BLaER1 treated with 17β-estradiol and CSF1 and Interleukin-3, amounts not matched to agents 10 nM and 100 nM (cell line): ENCODE measurements around the gene ZNF747.

Source experiments
- H3K27ac ChIP-seq, 11 experiments: shearing (Covaris generic); formaldehyde crosslinking; 2 replicates each; pipeline ENCODE4 v1.8.1; 2022
- H3K27me3 ChIP-seq, 11 experiments: shearing (Covaris generic); formaldehyde crosslinking; 2 replicates each; pipeline ENCODE4 v1.8.1; 2022
- H3K36me3 ChIP-seq, 11 experiments: shearing (Covaris generic); formaldehyde crosslinking; 2 replicates each; pipeline ENCODE4 v1.8.1; 2022
- H3K4me1 ChIP-seq, 10 experiments: shearing (Covaris generic); formaldehyde crosslinking; 2 replicates each; pipeline ENCODE4 v1.8.1; 2022
- H3K4me2 ChIP-seq, 11 experiments: shearing (Covaris generic); formaldehyde crosslinking; 2 replicates each; pipeline ENCODE4 v1.8.1; 2022
- H3K4me3 ChIP-seq, 10 experiments: shearing (Covaris generic); formaldehyde crosslinking; 2 replicates each; pipeline ENCODE4 v1.8.1; 2022
- H3K9ac ChIP-seq, 11 experiments: shearing (Covaris generic); formaldehyde crosslinking; 2 replicates each; pipeline ENCODE4 v1.8.1; 2022
- H3K9me3 ChIP-seq, 11 experiments: shearing (Covaris generic); formaldehyde crosslinking; replicated peaks in 1 of 11; 2 replicates each; pipeline ENCODE4 v1.8.1; 2022
- H4K20me1 ChIP-seq, 11 experiments: shearing (Covaris generic); formaldehyde crosslinking; 2 replicates each; pipeline ENCODE4 v1.8.1; 2022
- Cebpa-rat ChIP-seq, 11 experiments: shearing (Covaris generic); IDR thresholded peaks; 2 replicates each; pipeline ENCODE4 v1.8.1; 2022

ZNF747 gene

DNA sequence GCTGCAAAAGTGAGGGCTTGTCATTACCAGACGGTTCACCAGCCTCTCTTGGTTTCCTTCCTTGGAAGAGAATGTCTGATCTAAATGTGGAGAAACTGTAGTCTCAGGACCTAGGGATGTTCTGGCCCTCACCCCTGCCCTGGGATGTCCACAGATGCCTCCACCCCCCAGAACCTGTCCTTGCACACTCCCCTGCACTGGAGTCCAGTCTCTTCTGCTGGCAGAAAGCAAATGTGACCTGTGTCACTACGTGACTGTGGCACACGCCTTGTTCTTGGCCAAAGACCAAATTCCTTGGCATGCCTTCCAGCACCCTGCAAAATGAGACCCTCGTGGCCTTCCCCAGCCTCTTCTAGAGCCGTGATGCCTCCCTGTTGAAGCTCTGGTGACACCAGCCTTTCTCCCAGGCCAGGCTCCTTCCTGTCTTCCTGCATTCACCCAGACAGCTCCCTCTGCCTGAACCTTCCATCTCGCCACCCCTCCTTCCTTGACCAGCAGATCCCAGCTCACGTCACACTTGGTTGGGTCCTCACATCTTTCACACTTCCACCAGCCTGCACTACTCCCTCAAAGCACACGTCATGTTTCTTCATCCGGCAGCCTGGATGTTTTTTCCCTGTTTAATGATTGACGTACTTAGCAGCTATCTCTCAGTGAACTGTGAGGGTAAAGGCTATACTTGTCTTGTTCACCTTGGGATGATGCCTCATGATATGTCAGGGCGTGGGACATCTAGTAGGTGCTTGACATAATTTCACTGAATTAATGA is 12.6 kb downstream of the ZNF747 start:
- no peak overlapping the region for H3K9ac ChIP-seq
- TF ChIP-seq Cebpa-rat (IDR thresholded peaks at IDR 0.05): no peak
- peak overlapping the region in 5 of 11 experiments; percentile 3 to 46 (median 15); a peak in 6 of 22 replicates for H3K4me2 ChIP-seq
- no peak overlapping the region for H3K27ac ChIP-seq
- H3K9me3 ChIP-seq: no peaks in the 10 kb centered on the region
- H3K36me3 ChIP-seq: peaks cover 10 to 62% (median 14%) of the 10 kb centered on the region in 11 experiments
- no peak overlapping the region for H3K4me3 ChIP-seq
- peaks cover 18 to 41% (median 34%) of the 10 kb centered on the region in 10 experiments for H3K4me1 ChIP-seq
- peaks cover 0 to 49% (median 8%) of the 10 kb centered on the region in 11 experiments; a peak in 10 of 22 replicates for H4K20me1 ChIP-seq
- no peaks in the 10 kb centered on the region for H3K27me3 ChIP-seq

DNA sequence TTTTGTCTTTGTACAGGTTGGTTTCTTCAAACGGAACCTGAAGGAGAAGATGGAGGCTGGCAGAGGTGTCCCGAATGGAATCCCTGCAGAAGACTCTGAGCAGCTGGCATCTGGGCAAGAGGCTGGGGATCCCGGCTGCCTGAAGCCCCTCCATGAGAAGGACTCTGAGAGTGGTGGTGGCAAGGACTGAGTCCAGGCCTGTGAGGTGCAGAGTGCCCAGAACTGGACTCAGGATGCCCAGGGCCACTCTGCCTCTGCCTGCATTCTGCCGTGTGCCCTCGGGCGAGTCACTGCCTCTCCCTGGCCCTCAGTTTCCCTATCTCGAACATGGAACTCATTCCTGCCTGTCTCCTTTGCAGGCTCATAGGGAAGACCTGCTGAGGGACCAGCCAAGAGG is 13.2 kb downstream of the ZNF747 start:
- peaks cover 10 to 68% (median 14%) of the 10 kb centered on the region in 11 experiments for H3K36me3 ChIP-seq
- peaks cover 18 to 42% (median 40%) of the 10 kb centered on the region in 10 experiments for H3K4me1 ChIP-seq
- no peak overlapping the region for H3K9ac ChIP-seq
- H3K4me2 ChIP-seq: peak overlapping the region in 2 of 11 experiments; percentile 15 to 46; a peak in 1 of 22 replicates
- no peak overlapping the region for H3K4me3 ChIP-seq
- no peaks in the 10 kb centered on the region for H3K9me3 ChIP-seq
- no peaks in the 10 kb centered on the region for H3K27me3 ChIP-seq
- H3K27ac ChIP-seq: no peak overlapping the region
- no peak for TF ChIP-seq Cebpa-rat (IDR thresholded peaks at IDR 0.05)
- peaks cover 0 to 49% (median 8%) of the 10 kb centered on the region in 11 experiments; a peak in 10 of 22 replicates for H4K20me1 ChIP-seq

- Histone ChIP-seq H3K9me3 (no peaks in the 10 kb centered on the region), H3K4me2 (no peak overlapping the region), H3K4me1 (peaks cover 4 to 30% (median 26%) of the 10 kb centered on the region in 10 experiments), H3K27me3 (no peaks in the 10 kb centered on the region), H4K20me1 (peaks cover 0 to 46% (median 0%) of the 10 kb centered on the region in 11 experiments; a peak in 8 of 22 replicates), H3K36me3 (peaks cover 1 to 82% (median 4%) of the 10 kb centered on the region in 11 experiments; a peak in 21 of 22 replicates), H3K4me3 (no peak overlapping the region), H3K9ac (no peak overlapping the region), H3K27ac (no peak overlapping the region)
- TF ChIP-seq Cebpa-rat (IDR thresholded peaks at IDR 0.05): no peak
Observed at GRCh38 chr16:30519120-30520049, 15.3 kb downstream of the ZNF747 start.

GRCh38 chr16:30518552-30518951 is 16.1 kb downstream of the ZNF747 start:
- Histone ChIP-seq H3K4me1 (peaks cover 0 to 25% (median 20%) of the 10 kb centered on the region in 10 experiments; a peak in 16 of 20 replicates), H3K9me3 (no peaks in the 10 kb centered on the region), H3K4me2 (no peak overlapping the region), H3K9ac (no peak overlapping the region), H3K27ac (no peak overlapping the region), H4K20me1 (peaks cover 0 to 42% (median 0%) of the 10 kb centered on the region in 11 experiments; a peak in 6 of 22 replicates), H3K27me3 (no peaks in the 10 kb centered on the region), H3K36me3 (peaks cover 0 to 85% (median 0%) of the 10 kb centered on the region in 11 experiments; a peak in 10 of 22 replicates), H3K4me3 (no peak overlapping the region)
- no peak for TF ChIP-seq Cebpa-rat (IDR thresholded peaks at IDR 0.05)

DNA sequence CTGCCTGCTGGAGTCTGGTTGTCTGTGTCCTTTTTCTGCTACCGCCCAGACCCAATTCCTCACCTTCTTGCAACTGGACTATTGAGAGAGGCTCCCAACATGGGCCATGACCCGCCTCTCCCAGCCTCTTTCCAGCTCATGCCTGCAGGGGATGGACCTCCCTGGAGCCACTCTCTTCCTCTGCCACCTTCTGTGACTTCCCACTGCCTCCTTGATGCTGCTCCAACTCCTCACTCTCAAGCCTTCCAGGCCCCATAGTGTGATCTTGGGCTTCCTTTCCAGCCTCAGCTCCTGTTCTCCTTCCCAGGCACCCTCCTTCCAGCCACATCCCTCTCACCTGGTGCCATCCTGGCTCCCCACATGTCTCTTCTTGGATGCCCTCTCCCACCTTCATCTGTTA is 19.4 kb downstream of the ZNF747 start:
- peaks cover 0 to 100% (median 0%) of the 10 kb centered on the region in 11 experiments; a peak in 10 of 22 replicates for H3K36me3 ChIP-seq

DNA sequence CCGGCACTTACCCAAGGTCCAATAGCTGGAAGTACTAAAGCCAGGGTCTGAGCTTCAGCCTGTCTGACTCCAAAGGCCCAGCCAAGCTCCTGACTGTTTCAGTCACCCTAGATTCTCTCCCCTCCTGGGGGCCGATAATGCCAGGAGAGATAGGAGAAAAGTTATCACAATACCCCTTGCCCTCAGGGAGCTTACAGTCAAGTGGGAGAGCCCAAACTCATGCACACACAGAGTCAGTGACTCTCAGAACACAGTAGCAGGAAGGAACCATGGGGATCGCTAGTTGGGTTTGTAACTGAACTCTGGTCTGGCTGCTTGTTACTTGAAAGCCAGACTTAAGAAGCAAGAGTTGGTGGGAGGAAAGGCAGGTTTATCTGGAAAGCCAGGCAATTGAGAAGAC is 23.1 kb downstream of the ZNF747 start:
- peaks cover 0 to 99% (median 0%) of the 10 kb centered on the region in 11 experiments; a peak in 10 of 22 replicates for H3K36me3 ChIP-seq
- H3K27me3 ChIP-seq: no peaks in the 10 kb centered on the region
- H4K20me1 ChIP-seq: peaks cover 0 to 45% (median 0%) of the 10 kb centered on the region in 11 experiments; a peak in 4 of 22 replicates
- no peak for TF ChIP-seq Cebpa-rat (IDR thresholded peaks at IDR 0.05)
- peaks cover 0 to 4% (median 0%) of the 10 kb centered on the region in 11 experiments; a peak in 1 of 22 replicates for H3K9me3 ChIP-seq
- H3K4me3 ChIP-seq: no peak overlapping the region
- H3K4me1 ChIP-seq: peaks cover 0 to 24% (median 13%) of the 10 kb centered on the region in 10 experiments; a peak in 14 of 20 replicates
- H3K9ac ChIP-seq: no peak overlapping the region
- H3K4me2 ChIP-seq: no peak overlapping the region
- no peak overlapping the region for H3K27ac ChIP-seq

More for the DNA sequence above, 19.4 kb downstream of the ZNF747 start:
- no peak for TF ChIP-seq Cebpa-rat (IDR thresholded peaks at IDR 0.05)
- peaks cover 0 to 17% (median 11%) of the 10 kb centered on the region in 10 experiments; a peak in 13 of 20 replicates for H3K4me1 ChIP-seq
- peaks cover 0 to 47% (median 0%) of the 10 kb centered on the region in 11 experiments; a peak in 5 of 22 replicates for H4K20me1 ChIP-seq
- H3K9me3 ChIP-seq: no peaks in the 10 kb centered on the region
- no peak overlapping the region for H3K9ac ChIP-seq
- no peak overlapping the region for H3K27ac ChIP-seq
- no peaks in the 10 kb centered on the region for H3K27me3 ChIP-seq
- H3K4me2 ChIP-seq: no peak overlapping the region
- H3K4me3 ChIP-seq: no peak overlapping the region

DNA sequence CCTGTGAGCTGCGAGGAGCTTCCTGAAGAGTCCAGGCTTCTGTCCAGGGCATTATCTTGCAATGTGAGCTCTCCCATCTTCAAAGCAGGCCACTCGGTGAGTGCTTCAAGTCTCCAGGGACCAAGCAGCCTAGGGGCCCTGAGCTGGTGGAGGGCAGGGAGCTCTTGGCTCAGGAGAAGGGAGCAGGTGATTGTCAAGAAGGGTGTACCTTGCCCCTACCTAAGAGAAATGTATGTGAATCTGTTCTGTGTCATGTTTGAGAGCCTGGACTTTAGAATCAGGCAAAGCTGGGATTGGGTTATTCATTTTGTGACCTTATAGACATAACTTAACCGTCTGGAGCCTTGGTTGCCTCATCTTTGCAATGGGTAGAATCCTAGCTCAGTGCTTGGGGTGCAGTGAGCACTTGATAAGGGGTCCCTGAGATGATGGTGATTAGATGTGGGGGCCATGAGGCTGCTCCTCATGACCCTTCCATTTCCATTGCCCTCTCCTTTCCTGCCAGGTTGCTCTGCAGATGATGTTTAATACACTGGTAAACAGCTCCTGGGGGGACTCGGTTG is 24.2 kb downstream of the ZNF747 start:
- Histone ChIP-seq H3K4me2 (no peak overlapping the region; a peak in 1 of 22 replicates), H3K27me3 (no peaks in the 10 kb centered on the region), H3K27ac (no peak overlapping the region), H3K4me3 (no peak overlapping the region), H3K9me3 (peaks cover 0 to 5% (median 0%) of the 10 kb centered on the region in 11 experiments; a peak in 1 of 22 replicates), H3K4me1 (peaks cover 0 to 19% (median 9%) of the 10 kb centered on the region in 10 experiments; a peak in 13 of 20 replicates), H4K20me1 (peaks cover 0 to 42% (median 0%) of the 10 kb centered on the region in 11 experiments; a peak in 4 of 22 replicates), H3K9ac (no peak overlapping the region), H3K36me3 (peaks cover 0 to 99% (median 0%) of the 10 kb centered on the region in 11 experiments; a peak in 10 of 22 replicates)
- TF ChIP-seq Cebpa-rat (IDR thresholded peaks at IDR 0.05): no peak
